Brain microvascular endothelial cell (primary cell): ENCODE measurements around the gene PBX3.

ENCODE experiments used
- DNase-seq: peaks from one replicate; pipeline ENCODE4 v3.0.0-alpha.2; 2020
- H3K27ac ChIP-seq: fragments of 250-450 bp; sonication (Bioruptor Pico); 2 replicates; pipeline ENCODE4 v1.5.1; 2020; ENCODE audit warnings: mild to moderate bottlenecking, moderate library complexity
- H3K27me3 ChIP-seq: fragments of 250-450 bp; sonication (Bioruptor Pico); replicated peaks from 2 replicates; pipeline ENCODE4 v1.5.1; 2020; ENCODE audit warnings: mild to moderate bottlenecking
- H3K36me3 ChIP-seq: fragments of 250-450 bp; sonication (Bioruptor Pico); replicated peaks from 2 replicates; pipeline ENCODE4 v1.5.1; 2020; ENCODE audit warnings: mild to moderate bottlenecking
- H3K4me3 ChIP-seq: 2 replicates; pipeline ENCODE4 v1.5.1; 2011; ENCODE audit warnings: low read depth, mild to moderate bottlenecking, control low read depth, low read length, moderate library complexity
- CTCF ChIP-seq: IDR thresholded peaks from 2 replicates; pipeline ENCODE4 v1.5.1; 2011; ENCODE audit warnings: low read depth, mild to moderate bottlenecking, moderate library complexity, low read length, control low read depth, inconsistent platforms; ENCODE audit errors: missing control alignments
- in situ Hi-C: cut with HindIII; loops from 2 replicates; pipeline ENCODE4 v1.10.0; 2017; ENCODE audit warnings: low sequenced_read_pairs, low pct_ligation_motif_present

Gene PBX3

GRCh38 chr9:125852386-125852785 lies 105.2 kb downstream of the PBX3 start:
- in situ Hi-C loops: no loop called here
- H3K4me3 ChIP-seq: no peak overlapping the region
- TF ChIP-seq CTCF: no peak
- H3K27me3 ChIP-seq: no peaks in the 10 kb centered on the region
- no peak for DNase-seq
- H3K36me3 ChIP-seq: no peaks in the 10 kb centered on the region
- H3K27ac ChIP-seq: no peak overlapping the region

GRCh38 chr9:125854553-125855275 lies 107.5 kb downstream of the PBX3 start:
- Histone ChIP-seq H3K27me3 (no peaks in the 10 kb centered on the region), H3K36me3 (no peaks in the 10 kb centered on the region), H3K4me3 (no peak overlapping the region), H3K27ac (peak overlapping the region; percentile 10)
- in situ Hi-C loops: no loop called here
- peak; percentile 7 for DNase-seq
- no peak for TF ChIP-seq CTCF

- Histone ChIP-seq H3K36me3 (no peaks in the 10 kb centered on the region), H3K4me3 (no peak overlapping the region), H3K27me3 (no peaks in the 10 kb centered on the region), H3K27ac (no peak overlapping the region)
- DNase-seq: no peak
- in situ Hi-C loops: no loop called here
- no peak for TF ChIP-seq CTCF
These were observed 109.2 kb downstream of the PBX3 start for GRCh38 chr9:125856331-125856730.

GRCh38 chr9:125861405-125862058 lies 114.4 kb downstream of the PBX3 start:
- H3K27ac ChIP-seq: no peak overlapping the region
- no peak overlapping the region for H3K4me3 ChIP-seq
- DNase-seq: no peak
- in situ Hi-C loops: no loop called here
- no peaks in the 10 kb centered on the region for H3K36me3 ChIP-seq
- no peaks in the 10 kb centered on the region for H3K27me3 ChIP-seq
- no peak for TF ChIP-seq CTCF

- DNase-seq: no peak
- in situ Hi-C loops: no loop called here
- no peaks in the 10 kb centered on the region for H3K36me3 ChIP-seq
- TF ChIP-seq CTCF: no peak
- H3K27ac ChIP-seq: no peak overlapping the region
- H3K27me3 ChIP-seq: no peaks in the 10 kb centered on the region
- H3K4me3 ChIP-seq: no peak overlapping the region
These were observed 116.8 kb downstream of the PBX3 start for GRCh38 chr9:125863923-125864322.
